Thyroid gland (tissue), 4 donors: ENCODE data around the gene ACSM3. TPM values are rescaled to one million over a fixed set of nuclear protein-coding genes. Genes with fewer than 3 reads are reported as not detected.
"Not testable (repeated sequence)": the region's sequence is repeated elsewhere in the genome, so short reads cannot be mapped to it uniquely, and the experiment has no call there.

ENCODE experiments used
- DNase-seq, 2 donors: peaks; one replicate each; pipeline ENCODE4 v3.0.0-alpha.2; 2019
- H3K27ac ChIP-seq, 3 donors: fragments of 200-600 bp; sonication (generic); 1 replicate in 2 of 3; 2 replicates in 1 of 3; pipeline ENCODE4 v1.5.1; 2016 to 2019; ENCODE audit warnings: mild to moderate bottlenecking in 1 of 3, moderate library complexity in 1 of 3
- H3K27me3 ChIP-seq: fragments of 200-600 bp; sonication (generic); one replicate; pipeline ENCODE4 v1.5.1; 2019
- H3K36me3 ChIP-seq, 2 donors: fragments of 200-600 bp; sonication (generic); one replicate each; pipeline ENCODE4 v1.5.1; 2016 to 2019
- H3K4me1 ChIP-seq, 2 donors: fragments of 200-600 bp; sonication (generic); one replicate each; pipeline ENCODE4 v1.5.1; 2017 to 2019
- H3K4me3 ChIP-seq, 3 donors: fragments of 200-600 bp; sonication (generic); replicated peaks in 1 of 3; 1 replicate in 2 of 3; 2 replicates in 1 of 3; pipeline ENCODE4 v1.5.1; 2016; ENCODE audit warnings: mild to moderate bottlenecking in 1 of 3
- H3K9me3 ChIP-seq: fragments of 200-600 bp; sonication (generic); one replicate; pipeline ENCODE4 v1.5.1; 2017
- POLR2A ChIP-seq, 2 donors: fragments of 450-650 bp; IDR thresholded peaks; one replicate each; pipeline ENCODE4 v1.6.1; 2017; ENCODE audit warnings: antibody characterized with exemption in 2 of 2, mild to moderate bottlenecking in 2 of 2, moderate library complexity in 1 of 2
- WGBS, 2 donors: methylation state at CpG; one replicate each; pipeline ENCODE4 v1.1.5; 2017; 5-methylcytosine and 5-hydroxymethylcytosine counted together
- intact Hi-C: fragments of 100-400 bp; cut with DNase I; formaldehyde crosslinking; loops from one replicate; pipeline ENCODE4 v1.15.1; 2023
- total RNA-seq, 4 donors: library from RNA; depleted of rRNA; stranded (reverse); fragments of >200 nt; gene quantifications; one replicate each; pipeline ENCODE4 v1.2.3, GENCODE V29; 2016
- TF ChIP-seq, protein P1 (sequence below), 6 experiments: fragments of 200-600 bp in 3 of 6; fragments of 450-650 bp in 3 of 6; sonication (generic) in 3 of 6; IDR thresholded peaks; one replicate each; pipeline ENCODE4 v1.5.1; 2016 to 2019; ENCODE audit warnings: antibody characterized with exemption in 6 of 6, mild to moderate bottlenecking in 2 of 6, inconsistent platforms in 1 of 6, moderate library complexity in 1 of 6

ACSM3 gene
- total RNA-seq, 4 donors from 2014 or later: 1.2 to 1.7 (median 1.6) TPM; not detected in 1

DNA sequence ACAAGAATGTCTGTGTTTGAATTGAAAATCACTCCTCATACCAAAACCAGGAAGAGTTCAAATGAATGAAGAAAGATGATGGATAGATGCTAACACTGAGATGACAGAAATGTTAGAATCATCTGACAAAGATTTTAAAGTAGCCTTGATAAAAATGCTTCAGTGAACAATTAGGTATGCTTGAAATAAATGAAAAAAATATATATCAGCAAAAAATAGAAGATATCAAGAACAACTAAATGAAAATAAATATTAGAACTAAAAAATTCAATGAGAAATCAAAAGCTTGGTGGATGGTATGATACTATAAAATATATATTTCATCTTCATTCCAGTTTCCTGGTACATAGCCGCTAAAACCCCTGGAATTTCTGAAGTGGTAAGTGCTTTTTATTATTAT lies 8.6 kb upstream of the ACSM3 start:
- no peak for DNase-seq
- intact Hi-C loops: no loop called here
- Histone ChIP-seq H3K9me3 (no peaks in the 10 kb centered on the region), H3K4me1 (no peaks in the 10 kb centered on the region), H3K27ac (no peak overlapping the region), H3K4me3 (no peak overlapping the region), H3K27me3 (no peaks in the 10 kb centered on the region), H3K36me3 (no peaks in the 10 kb centered on the region)
- no peak for TF ChIP-seq POLR2A (IDR thresholded peaks at IDR 0.05)
- TF ChIP-seq, protein P1, sequence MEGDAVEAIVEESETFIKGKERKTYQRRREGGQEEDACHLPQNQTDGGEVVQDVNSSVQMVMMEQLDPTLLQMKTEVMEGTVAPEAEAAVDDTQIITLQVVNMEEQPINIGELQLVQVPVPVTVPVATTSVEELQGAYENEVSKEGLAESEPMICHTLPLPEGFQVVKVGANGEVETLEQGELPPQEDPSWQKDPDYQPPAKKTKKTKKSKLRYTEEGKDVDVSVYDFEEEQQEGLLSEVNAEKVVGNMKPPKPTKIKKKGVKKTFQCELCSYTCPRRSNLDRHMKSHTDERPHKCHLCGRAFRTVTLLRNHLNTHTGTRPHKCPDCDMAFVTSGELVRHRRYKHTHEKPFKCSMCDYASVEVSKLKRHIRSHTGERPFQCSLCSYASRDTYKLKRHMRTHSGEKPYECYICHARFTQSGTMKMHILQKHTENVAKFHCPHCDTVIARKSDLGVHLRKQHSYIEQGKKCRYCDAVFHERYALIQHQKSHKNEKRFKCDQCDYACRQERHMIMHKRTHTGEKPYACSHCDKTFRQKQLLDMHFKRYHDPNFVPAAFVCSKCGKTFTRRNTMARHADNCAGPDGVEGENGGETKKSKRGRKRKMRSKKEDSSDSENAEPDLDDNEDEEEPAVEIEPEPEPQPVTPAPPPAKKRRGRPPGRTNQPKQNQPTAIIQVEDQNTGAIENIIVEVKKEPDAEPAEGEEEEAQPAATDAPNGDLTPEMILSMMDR (IDR thresholded peaks at IDR 0.05): no peak
- WGBS, 2 donors: 83 to 84% methylated on average over 1 of the region's 1 CpG

DNA sequence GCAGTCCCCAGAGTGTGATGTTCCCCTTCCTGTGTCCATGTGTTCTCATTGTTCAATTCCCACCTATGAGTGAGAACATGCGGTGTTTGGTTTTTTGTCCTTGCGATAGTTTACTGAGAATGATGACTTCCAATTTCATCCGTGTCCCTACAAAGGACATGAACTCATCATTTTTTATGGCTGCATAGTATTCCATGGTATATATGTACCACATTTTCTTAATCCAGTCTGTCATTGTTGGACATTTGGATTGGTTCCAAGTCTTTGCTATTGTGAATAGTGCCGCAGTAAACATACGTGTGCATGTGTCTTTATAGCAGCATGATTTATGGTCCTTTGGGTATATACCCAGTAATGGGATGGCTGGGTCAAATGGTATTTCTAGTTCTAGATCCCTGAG lies 8.0 kb upstream of the ACSM3 start:
- DNase-seq, H3K4me3 ChIP-seq, intact Hi-C loops, H3K36me3 ChIP-seq, H3K27me3 ChIP-seq, H3K27ac ChIP-seq, H3K4me1 ChIP-seq, H3K9me3 ChIP-seq: not testable (repeated sequence)
- WGBS, 2 donors: 100% methylated on average over 1 of the region's 5 CpGs; no CpG with 5 or more reads in 1 of the 2 donors

DNA sequence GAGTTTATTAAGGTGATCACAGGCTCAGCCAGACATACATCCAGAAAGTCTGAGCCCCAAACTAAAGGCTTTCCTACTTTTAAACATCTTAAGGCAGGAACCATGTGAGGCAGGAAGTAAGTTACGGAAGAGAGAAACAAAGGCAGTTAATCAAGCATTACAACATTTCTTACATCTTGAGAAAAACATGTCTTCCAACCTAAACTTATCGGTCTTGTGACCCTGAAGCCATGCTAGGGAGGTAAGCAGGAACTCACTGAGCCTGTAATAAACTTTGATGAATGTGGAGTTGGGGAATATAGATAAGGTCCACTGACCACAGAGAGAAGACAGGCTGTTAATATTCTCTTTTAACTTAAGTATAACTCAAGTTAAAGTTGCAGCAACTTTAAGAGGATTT lies 3.5 kb upstream of the ACSM3 start:
- H3K9me3 ChIP-seq: no peaks in the 10 kb centered on the region
- no peaks in the 10 kb centered on the region for H3K36me3 ChIP-seq
- DNase-seq: no peak
- H3K4me1 ChIP-seq: peaks cover 0 to 4% of the 10 kb centered on the region in 2 donors
- H3K27ac ChIP-seq: no peak overlapping the region
- intact Hi-C loops: no loop called here
- no peak overlapping the region for H3K4me3 ChIP-seq
- TF ChIP-seq POLR2A (IDR thresholded peaks at IDR 0.05): no peak
- TF ChIP-seq, protein P1 (IDR thresholded peaks at IDR 0.05): no peak
- no peaks in the 10 kb centered on the region for H3K27me3 ChIP-seq
- WGBS, 2 donors: 82 to 91% methylated on average over 2 of the region's 2 CpGs

DNA sequence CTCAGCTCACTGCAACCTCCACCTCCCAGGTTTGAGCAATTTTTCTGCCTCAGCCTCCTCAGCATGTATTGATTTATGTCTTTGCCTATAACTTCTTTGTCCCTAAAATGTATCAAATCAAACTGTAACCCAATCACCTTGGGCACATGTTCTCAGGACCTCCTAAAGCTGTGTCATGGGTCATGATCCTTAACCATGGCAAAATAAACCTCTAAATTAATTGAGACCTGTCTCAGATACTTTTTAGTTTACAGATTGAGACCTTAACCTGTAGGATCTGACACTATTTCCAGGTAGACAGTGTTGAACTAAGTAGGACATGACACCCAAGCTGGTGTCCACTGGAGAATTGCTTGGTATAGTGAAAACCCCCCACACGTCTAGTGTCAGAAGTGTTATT lies 2.6 kb upstream of the ACSM3 start:
- WGBS, 2 donors: 86 to 100% methylated on average over 1 of the region's 1 CpG
- Histone ChIP-seq H3K36me3 (no peaks in the 10 kb centered on the region), H3K9me3 (no peaks in the 10 kb centered on the region), H3K4me1 (peaks cover 0 to 4% of the 10 kb centered on the region in 2 donors), H3K4me3 (no peak overlapping the region), H3K27me3 (no peaks in the 10 kb centered on the region), H3K27ac (no peak overlapping the region)
- intact Hi-C loops: no loop called here
- TF ChIP-seq, protein P1 (IDR thresholded peaks at IDR 0.05): no peak
- TF ChIP-seq POLR2A (IDR thresholded peaks at IDR 0.05): no peak
- no peak for DNase-seq

DNA sequence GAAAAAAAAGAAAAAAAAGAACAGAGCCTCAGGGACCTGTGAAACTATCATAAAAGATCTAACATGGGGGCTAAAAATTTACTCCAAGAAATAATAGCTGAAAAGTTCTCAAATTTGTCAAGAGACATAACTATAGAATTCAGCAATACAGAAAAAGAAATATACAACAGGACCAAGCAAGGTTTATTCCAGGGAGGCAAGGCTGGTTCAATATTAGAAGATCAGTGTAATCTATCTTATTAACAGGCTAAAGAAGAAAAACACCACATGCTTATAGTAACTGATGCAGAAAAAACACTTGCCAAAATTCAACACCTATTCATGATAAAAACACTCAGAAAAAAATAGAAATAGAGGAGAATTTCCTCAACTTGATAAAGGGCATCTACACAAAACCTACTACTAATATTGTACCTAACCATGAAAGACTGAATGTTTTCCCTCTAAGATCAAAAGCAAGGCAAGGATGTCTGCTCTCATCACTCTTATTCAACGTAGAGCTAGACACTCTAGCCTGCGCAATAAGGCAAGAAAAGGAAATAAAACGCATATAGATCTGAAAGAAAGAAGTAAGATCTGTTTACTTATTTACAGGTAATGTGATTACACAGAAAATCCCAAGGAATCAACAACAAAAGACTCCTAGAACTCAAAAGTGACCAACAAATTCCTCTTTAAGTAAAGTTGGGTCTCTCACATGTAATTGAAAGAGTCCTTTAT lies 1.2 kb upstream of the ACSM3 start:
- H3K27me3 ChIP-seq: no peaks in the 10 kb centered on the region
- TF ChIP-seq, protein P1 (IDR thresholded peaks at IDR 0.05): no peak
- TF ChIP-seq POLR2A (IDR thresholded peaks at IDR 0.05): no peak
- H3K4me1 ChIP-seq: peaks cover 0 to 4% of the 10 kb centered on the region in 2 donors
- intact Hi-C loops: no loop called here
- no peak overlapping the region for H3K4me3 ChIP-seq
- no peaks in the 10 kb centered on the region for H3K9me3 ChIP-seq
- DNase-seq: no peak
- no peak overlapping the region for H3K27ac ChIP-seq
- H3K36me3 ChIP-seq: no peaks in the 10 kb centered on the region
- 89 to 95% methylated on average over 3 of the region's 3 CpGs for WGBS, 2 donors

DNA sequence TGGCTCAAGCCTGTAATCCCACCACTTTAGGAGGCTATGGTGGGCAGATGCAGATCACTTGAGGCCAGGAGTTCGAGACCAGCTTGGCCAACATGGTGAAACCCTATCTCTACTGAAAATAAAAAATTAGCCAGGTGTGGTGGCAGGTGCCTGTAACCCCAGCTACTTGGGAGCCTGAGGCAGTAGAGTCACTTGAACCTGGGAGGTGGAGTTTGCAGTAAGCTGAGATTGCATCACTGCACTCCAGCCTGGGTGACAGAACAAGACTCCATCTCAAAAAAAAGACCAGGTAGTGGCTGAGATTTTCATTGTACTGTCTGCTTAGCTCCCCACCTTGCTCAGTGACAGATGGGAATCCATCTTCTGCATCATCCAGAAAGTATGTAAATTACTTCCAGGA lies 634 bp downstream of the ACSM3 start:
- H3K36me3 ChIP-seq, H3K27ac ChIP-seq, H3K4me3 ChIP-seq, H3K9me3 ChIP-seq, H3K27me3 ChIP-seq, intact Hi-C loops, DNase-seq, H3K4me1 ChIP-seq: not testable (repeated sequence)
- WGBS, 2 donors: 92 to 96% methylated on average over 1 of the region's 1 CpG
